HG03064 (cell line): ENCODE measurements around the gene CCDC27.

Experiments used
- ATAC-seq: cut with Tn5 transposase; IDR thresholded peaks from one replicate; pipeline ENCODE4 v1.9.1; 2021; ENCODE audit warnings: low read depth; ENCODE audit not compliant: unreplicated experiment

The CCDC27 gene

GRCh38 chr1:3752400-3752945 is at the start of gene CCDC27:
Gene CCDC27 (plus strand): TSS chr1:3752450. CDS start chr1:3752482, 32 bp downstream.
- ATAC-seq = no peak

DNA sequence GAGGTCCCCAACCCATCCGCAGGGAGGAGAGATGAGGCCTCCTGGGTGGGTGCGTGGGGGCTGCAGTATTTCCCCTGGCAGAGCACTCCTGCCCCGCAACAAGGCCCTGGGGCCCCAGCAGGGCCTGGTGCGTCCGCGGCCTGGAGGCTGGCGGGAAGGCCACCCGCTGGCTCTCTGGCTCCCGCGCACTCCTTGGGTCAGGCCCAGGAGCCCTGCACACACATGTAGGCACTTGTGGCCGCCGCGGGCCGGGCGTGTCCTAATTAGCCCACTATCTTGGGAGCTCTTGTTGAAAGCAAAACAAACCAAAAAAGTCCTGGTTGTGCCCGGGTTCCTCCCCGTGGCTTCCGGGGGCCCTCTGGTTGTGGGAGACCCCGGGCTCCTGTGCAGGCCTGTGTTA is 49.7 kb upstream of the CCDC27 start:
- no peak for ATAC-seq

- ATAC-seq = no peak
Measured at GRCh38 chr1:3702990-3703728, 49.1 kb upstream of the CCDC27 start.

DNA sequence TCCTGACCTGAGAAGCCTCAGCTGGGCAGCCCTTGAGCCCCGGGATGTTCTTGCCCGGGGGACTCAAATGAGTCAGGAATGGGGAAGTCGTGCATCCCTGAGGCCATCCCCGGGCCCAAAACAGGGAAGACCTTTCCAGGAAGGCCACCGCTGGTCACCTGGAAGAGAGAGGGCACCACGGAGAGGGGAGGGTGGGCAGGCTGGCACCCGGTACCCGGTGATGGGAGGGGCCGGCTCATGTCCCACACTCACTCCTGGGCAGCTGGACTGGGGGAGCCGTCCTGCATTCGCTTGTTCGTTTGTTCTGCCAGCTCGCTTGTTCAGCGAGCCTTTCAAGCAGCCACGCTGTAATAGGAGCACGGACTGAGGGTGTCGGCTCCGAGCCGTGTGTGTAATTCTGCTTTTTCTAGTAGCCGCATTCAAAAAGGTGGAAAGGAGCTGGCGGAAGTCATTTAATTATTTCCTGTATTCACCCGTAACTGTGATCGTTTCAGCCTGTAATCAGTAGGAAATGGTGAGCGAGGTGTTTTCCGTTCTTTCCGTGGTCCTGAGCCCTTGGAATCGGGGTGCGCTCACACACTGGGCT is 48.4 kb upstream of the CCDC27 start:
- no peak for ATAC-seq

DNA sequence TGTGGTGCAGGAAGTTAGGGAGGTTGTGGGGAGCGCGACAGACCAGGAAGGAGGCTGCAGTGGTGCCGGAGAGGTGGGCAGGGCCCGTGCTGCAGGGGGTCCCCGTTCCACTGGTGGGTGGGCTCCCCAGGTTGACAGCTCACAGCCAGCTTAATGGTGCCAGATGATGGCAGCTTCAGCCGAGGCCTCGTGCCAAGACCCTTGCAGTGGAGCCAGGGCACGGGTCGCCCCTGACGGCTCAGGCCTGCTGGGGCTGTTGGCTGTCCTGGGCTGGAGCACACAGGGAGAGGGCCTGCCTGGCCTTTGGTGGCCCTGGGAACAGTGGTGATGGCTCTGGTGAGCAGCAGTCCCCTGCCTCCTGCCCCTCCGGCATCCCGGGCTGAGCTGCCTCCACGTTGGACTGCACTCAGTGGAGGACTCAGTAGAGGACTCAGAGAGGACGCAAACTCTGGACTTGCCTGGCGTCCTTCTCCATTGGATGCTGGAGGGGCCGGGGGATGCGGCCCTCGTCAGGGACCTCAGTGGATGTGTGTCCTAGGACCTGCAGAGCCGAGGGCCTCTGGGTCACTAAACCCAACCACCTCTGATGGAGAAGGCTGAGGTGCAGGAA is 46.8 kb upstream of the CCDC27 start:
- ATAC-seq = no peak

DNA sequence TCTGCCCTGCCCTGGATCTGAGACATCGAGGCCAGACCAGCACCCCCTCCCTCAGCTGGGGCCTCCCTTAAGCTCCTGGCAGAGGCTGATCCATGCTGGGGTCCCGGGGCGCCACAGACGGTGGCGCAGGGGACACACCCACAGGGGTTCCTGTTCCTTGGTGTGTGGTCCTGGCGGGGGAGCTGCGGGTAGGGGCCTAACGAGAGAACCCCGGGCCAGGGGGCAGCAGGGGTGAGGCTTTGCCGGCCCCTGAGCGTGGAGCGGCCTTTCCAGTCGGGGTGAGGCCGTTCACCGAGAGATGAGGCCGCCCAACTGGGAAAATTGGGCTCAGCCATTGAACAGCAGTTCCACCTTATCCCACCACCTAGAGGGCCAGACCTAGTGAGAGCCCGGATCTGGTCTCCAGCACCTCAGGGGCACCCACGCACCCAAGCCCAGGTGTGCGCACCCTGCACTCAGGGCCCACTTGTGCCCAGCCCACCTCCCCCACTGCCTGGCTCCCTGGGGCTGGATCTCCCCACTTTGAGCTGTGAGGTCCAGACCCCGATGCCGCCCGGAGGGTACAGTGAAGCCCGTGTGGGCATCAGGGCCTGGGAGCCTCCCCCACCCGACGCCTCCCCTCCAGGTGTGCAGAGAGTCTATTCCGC is 45.5 kb upstream of the CCDC27 start:
- no peak for ATAC-seq

DNA sequence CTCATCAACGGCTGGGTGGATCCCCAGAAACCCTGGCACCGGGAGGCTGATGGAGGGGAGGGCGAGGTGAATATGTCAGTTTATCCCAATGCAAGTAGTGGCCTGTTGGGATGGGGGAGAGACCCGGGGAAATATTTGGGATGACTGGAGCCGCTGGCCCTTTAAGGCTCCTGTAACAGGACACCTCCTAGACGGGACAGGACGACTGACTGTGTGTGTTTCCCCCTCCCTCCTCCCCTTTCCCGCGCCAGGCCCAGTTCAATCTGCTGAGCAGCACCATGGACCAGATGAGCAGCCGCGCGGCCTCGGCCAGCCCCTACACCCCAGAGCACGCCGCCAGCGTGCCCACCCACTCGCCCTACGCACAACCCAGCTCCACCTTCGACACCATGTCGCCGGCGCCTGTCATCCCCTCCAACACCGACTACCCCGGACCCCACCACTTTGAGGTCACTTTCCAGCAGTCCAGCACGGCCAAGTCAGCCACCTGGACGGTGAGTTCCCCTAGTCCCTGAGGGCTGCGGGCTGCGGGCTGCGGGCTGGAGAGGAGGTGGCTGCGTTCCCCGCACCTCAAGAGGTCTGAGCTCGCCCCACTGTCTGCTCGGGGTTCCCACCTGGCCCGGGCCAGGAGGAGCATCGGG is 44.8 kb upstream of the CCDC27 start:
- no peak for ATAC-seq

DNA sequence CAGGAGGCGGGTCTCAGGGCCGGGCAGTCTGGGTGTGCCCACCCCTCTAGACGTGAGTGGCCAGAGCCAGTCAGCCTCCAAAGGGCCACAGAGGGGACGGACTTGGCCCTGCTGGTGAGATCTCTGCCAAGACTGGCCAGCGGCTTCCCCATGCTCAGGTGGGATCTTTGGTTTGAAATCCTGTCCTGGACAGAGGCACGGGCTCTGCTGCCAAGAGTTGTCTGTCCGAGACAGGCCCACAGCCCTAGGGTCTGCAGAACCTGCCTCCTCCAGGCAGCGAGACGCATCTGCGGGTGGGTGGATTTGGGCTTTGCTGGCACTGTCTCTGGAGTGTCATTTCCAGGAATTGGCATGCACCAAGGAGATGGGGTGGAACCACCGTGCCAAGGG is 44.3 kb upstream of the CCDC27 start:
- ATAC-seq = no peak

DNA sequence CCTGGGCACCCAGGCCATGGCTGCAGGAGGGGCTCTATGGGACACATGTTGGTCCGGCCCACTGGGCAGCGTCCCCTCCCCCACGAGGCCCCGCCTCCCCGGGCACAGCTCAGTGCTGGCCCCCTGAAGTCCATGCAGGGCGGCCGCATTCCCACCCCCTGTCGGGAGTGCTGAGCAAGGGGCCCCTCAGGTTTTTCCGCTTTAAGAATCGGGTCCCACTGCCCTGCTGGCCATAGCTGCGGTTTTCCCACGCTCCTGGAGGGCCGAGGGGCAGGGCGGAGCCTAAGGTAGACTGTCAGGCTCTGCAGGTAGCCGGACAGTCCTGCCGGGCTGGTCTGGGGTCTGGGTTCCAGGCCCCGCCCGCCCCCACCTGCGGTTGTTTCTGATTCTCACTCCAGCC is 43.5 kb upstream of the CCDC27 start:
- ATAC-seq = no peak

GRCh38 chr1:3710251-3710650 is 42.0 kb upstream of the CCDC27 start:
- no peak for ATAC-seq

DNA sequence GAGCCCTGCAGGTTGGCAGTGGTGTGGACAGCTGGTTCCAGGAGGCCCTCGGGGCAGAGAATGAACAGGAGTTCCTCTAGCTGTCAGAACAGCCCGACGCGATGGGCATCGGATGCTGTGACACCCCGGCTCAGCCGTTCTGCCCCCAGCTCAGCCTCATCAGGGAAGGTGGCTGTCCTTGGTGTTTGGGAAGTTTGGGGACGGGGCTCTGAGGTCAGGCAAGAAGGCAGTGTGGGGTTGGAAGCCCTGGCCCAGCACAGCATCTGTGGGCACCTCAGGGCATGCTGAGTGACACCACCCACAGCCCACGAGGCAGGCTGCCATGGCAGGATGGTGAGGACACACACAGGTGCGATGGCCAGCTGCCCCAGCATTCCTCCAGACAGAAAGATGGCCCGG is 40.9 kb upstream of the CCDC27 start:
- ATAC-seq = no peak

DNA sequence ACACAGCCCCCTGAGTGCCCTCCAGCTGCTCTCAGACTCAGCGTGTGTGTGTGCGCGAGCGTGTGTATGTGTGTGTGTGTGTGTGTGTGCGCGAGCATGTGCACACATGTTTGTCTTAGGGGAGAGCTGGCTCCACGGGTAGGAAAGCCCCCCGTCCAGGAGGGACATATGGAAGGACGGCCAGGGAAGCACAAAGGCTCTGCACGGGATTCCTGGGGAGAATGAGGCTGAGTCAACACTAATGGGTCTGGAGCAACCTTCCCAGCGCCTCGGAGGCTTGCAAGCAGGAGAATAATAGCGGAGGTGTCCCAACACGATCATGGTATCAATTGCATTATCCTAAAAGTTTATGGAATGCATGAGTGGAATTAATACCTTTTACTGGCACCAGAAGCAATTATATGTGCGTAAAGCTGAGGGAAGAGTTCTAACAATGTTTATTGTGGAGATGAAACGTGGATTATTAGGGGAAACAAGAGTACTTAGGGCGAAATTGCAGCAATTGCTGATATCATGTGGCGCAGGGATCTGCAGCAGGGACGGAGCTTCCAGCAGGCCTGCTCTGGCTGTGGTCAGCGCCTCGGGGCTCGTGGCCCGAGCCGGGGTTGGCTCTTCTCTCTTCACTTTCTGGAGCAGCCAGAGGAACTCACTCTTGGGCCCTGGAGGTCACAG is 40.3 kb upstream of the CCDC27 start:
- ATAC-seq = no peak

- ATAC-seq = no peak
Measured at GRCh38 chr1:3712573-3713535, 39.4 kb upstream of the CCDC27 start.

GRCh38 chr1:3713840-3714239 is 38.4 kb upstream of the CCDC27 start:
- no peak for ATAC-seq

DNA sequence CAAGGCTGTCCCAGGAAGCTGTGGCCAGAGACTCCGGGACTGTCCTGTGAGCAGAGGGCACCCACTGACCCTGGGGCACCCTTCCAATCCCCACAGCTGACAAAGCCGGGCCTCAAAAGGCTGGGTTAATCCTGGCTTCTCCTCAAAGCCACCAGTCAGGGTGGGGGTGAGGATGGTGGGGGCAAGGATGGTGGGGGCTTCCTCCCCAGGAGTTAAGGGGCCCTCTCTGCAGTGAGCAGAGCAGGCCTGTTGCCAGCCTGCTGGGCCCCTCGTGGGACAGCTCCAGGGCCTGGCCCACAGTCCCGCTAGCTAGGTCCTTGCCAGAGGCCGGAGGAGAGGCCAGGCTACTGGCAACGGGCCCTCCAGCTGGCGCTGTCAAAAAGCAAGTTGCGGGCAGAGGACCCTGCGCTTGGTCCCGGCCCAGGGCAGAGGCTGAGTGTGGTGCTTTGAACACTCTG is 37.9 kb upstream of the CCDC27 start:
- ATAC-seq = no peak

- ATAC-seq = no peak
Measured at GRCh38 chr1:3714814-3715213, 37.4 kb upstream of the CCDC27 start.

- ATAC-seq = no peak
Measured at GRCh38 chr1:3716351-3716750, 35.9 kb upstream of the CCDC27 start.

GRCh38 chr1:3717041-3717714 is 35.1 kb upstream of the CCDC27 start:
- ATAC-seq = no peak
